Activated naive CD4-positive, alpha-beta T cell treated with anti-CD3 and anti-CD28 coated beads, Interleukin-2, amount 10 ng/mL, durations not matched to agents 7 days and 5 days (primary cell): ENCODE measurements around the gene OCA2.
"Not testable (repeated sequence)": the region's sequence is repeated elsewhere in the genome, so short reads cannot be mapped to it uniquely, and the experiment has no call there.

ENCODE experiments used
- CTCF ChIA-PET: fragments of 350-600 bp; sonication (Branson Sonifier 250); formaldehyde crosslinking; loops from one replicate; lab custom pipeline; 2021; ENCODE audit warnings: antibody characterized with exemption; lab: Charles Lee
- DNase-seq: peaks from one replicate; pipeline ENCODE4 v3.0.0-alpha.2; 2020
- H3K27ac Mint-ChIP-seq: one replicate; pipeline ENCODE4 v1.8.0; 2021; ENCODE audit warnings: mild to moderate bottlenecking, moderate library complexity, mixed read lengths
- H3K27me3 Mint-ChIP-seq: one replicate; pipeline ENCODE4 v1.8.0; 2021; ENCODE audit warnings: mild to moderate bottlenecking, mixed read lengths
- H3K36me3 Mint-ChIP-seq: one replicate; pipeline ENCODE4 v1.8.0; 2021; ENCODE audit warnings: mixed read lengths
- H3K4me1 Mint-ChIP-seq: one replicate; pipeline ENCODE4 v1.8.0; 2021; ENCODE audit warnings: mixed read lengths
- H3K4me3 Mint-ChIP-seq: one replicate; pipeline ENCODE4 v1.8.0; 2021; ENCODE audit warnings: mild to moderate bottlenecking, moderate library complexity, mixed read lengths
- H3K9me3 Mint-ChIP-seq: one replicate; pipeline ENCODE4 v1.8.0; 2021; ENCODE audit warnings: mixed read lengths

The OCA2 gene

DNA sequence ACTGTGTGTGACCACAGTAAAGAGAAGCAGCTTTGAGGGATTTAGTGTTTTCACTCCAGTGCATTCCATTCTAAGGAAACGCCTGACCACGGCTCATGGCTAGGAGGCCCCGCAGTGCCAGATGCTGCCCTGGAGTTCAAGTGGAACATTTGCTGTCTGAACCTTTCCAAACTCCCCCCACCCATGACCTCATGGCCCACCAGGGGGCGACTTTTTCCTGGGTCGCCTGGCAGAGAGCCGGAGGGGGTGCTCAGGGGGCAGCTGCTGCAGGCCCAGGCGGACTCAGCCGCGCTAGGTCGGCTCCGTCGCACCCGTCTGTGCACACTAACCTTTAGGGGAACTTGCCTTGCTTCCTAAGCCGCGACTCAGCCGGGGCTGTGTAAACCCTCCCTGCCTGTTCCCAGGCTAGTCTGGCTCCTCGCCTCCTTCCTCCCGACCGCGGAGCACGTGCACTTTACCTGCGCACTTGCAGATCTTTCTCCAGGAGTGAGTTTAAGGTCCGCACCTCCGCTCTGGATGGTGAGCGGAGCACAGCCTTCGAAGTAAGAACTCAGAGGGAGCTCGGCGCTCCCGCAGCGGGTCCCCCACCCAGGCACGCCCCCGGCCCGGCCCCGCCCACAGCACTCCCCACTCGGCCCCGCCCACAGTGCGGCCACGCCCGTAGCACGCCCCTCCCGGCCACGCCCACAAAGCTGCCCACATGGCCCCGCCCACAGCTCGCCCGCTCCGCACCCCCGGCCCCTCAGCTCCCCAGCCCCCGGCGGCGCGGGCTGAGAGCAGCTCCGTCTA, at the start of gene OCA2:
Gene OCA2 (minus strand): TSS at position 550 of the 789 bp plus-strand sequence. CDS start 17,441 bp downstream, outside the sequence.
- CTCF ChIA-PET = interaction anchor here (1.5 kb wide), 1 partner anchor 25 kb away, joined by 3 read pairs; no protein-coding TSS in a partner anchor
- peak; percentile 66 for DNase-seq

DNA sequence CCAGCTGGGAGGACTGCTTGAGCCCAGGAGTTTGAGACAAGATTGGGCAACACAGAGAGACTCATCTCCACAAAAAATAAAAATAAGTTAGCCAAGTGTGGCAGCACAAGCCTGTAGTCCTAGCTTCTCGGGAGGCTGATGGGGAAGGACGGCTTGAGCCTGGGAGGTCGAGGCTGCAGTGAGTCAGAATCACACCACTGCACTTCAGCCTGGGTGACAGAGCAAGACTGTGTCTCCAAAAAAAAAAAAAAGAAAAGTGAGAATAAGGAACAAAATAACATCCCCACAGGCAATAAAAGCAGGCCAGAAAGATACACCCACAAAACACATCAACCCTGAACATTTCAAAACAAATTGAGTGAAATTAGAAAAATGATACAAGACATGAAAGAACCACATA, 48.7 kb upstream of the OCA2 start:
- no peak overlapping the region for H3K27ac Mint-ChIP-seq
- peaks cover 15% of the 10 kb centered on the region for H3K9me3 Mint-ChIP-seq
- H3K4me1 Mint-ChIP-seq = peaks cover 6% of the 10 kb centered on the region
- DNase-seq = no peak
- CTCF ChIA-PET = no interaction called here
- no peak overlapping the region for H3K4me3 Mint-ChIP-seq
- peaks cover 58% of the 10 kb centered on the region for H3K36me3 Mint-ChIP-seq
- no peaks in the 10 kb centered on the region for H3K27me3 Mint-ChIP-seq

More for the DNA sequence above, at the start of gene OCA2:
- Mint-ChIP-seq H3K27me3 (peaks cover 95% of the 10 kb centered on the region), H3K9me3 (no peaks in the 10 kb centered on the region), H3K4me3 (no peak within 1 kb of the TSS), H3K4me1 (peaks cover 28% of the 10 kb centered on the region), H3K36me3 (peaks cover 1% of the 10 kb centered on the region), H3K27ac (no peak within 1 kb of the TSS)

DNA sequence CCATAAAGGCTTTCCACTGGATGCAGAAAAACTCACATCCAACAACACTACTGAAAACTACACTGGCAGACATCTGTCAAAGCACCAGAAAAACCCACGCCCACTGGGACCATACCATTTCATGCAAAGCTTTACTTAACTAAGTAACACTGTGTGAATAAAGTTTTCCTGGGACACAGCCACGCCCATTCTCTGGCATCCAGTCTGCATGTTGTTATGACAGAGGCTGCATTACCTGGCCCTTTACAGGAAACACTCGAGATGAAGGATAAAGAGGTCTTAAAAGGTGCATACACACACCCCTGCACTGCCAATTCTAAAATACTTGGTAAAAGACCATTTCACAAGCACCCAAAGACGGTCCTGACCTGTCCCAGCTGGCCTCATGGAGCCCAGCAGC, 46.3 kb upstream of the OCA2 start:
- H3K36me3 Mint-ChIP-seq = peaks cover 52% of the 10 kb centered on the region
- CTCF ChIA-PET = not testable (repeated sequence)

DNA sequence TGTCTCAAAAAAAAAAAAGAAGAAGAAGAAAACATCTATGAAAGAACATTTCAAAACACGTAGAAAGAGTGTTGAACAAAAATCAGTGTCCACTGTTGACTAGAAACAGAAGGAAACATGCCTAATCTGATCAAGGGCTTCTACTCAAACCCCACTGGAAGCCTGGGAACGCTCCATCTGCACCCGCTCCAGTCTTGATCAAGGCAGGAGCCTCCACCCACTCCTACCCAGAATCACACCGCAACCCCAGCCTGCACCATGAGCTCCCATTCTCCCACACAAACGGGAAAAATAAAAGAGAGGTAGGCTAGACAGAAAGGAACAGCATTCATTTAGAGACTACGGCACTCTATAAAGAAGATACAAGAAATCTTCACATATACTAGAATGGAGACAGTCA, 40.9 kb upstream of the OCA2 start:
- H3K27ac Mint-ChIP-seq = no peak overlapping the region
- H3K36me3 Mint-ChIP-seq = peaks cover 60% of the 10 kb centered on the region
- DNase-seq = no peak
- no peak overlapping the region for H3K4me3 Mint-ChIP-seq
- no peaks in the 10 kb centered on the region for H3K27me3 Mint-ChIP-seq
- H3K4me1 Mint-ChIP-seq = peaks cover 34% of the 10 kb centered on the region
- CTCF ChIA-PET = no interaction called here
- no peaks in the 10 kb centered on the region for H3K9me3 Mint-ChIP-seq

More for the DNA sequence above, 46.3 kb upstream of the OCA2 start:
- H3K27me3 Mint-ChIP-seq, H3K4me3 Mint-ChIP-seq, H3K27ac Mint-ChIP-seq, H3K4me1 Mint-ChIP-seq, DNase-seq: not testable (repeated sequence)
- H3K9me3 Mint-ChIP-seq = peaks cover 15% of the 10 kb centered on the region

DNA sequence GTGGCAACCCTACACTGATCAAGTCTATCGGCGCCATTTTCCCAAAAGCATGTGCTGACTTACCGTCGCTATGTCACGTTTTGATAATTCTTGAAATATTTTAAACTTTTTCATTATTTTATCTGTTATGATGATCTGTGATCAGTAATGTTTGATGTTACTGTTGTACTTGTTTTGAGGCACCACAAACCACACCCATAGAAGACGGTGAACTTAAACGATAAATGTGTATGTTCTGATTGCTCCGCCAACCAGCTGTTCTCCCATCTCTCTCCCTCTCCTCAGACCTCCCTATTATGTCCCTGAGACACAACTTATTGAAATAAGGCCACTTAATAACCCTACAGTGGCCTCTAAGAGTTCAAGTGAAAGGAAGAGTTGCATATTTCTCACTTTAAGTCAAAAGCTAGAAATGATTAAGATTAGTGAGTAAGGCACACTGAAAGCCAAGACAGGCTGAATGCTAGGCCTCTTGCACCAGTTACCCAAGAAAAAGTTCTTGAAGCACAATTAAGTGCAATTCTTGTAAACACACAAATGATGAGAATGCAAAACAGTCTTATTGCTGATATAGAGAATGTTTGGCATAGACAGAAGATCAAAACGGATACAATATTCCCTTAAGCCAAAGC, 38.4 kb upstream of the OCA2 start:
- not testable (repeated sequence) for H3K9me3 Mint-ChIP-seq, DNase-seq, H3K27me3 Mint-ChIP-seq, H3K4me3 Mint-ChIP-seq
- Mint-ChIP-seq H3K4me1 (peaks cover 53% of the 10 kb centered on the region), H3K27ac (peak overlapping the region; percentile 67), H3K36me3 (peaks cover 63% of the 10 kb centered on the region)
- CTCF ChIA-PET = interaction anchor here (1.4 kb wide), 1 partner anchor 12 kb away, joined by 4 read pairs; no protein-coding TSS in a partner anchor

DNA sequence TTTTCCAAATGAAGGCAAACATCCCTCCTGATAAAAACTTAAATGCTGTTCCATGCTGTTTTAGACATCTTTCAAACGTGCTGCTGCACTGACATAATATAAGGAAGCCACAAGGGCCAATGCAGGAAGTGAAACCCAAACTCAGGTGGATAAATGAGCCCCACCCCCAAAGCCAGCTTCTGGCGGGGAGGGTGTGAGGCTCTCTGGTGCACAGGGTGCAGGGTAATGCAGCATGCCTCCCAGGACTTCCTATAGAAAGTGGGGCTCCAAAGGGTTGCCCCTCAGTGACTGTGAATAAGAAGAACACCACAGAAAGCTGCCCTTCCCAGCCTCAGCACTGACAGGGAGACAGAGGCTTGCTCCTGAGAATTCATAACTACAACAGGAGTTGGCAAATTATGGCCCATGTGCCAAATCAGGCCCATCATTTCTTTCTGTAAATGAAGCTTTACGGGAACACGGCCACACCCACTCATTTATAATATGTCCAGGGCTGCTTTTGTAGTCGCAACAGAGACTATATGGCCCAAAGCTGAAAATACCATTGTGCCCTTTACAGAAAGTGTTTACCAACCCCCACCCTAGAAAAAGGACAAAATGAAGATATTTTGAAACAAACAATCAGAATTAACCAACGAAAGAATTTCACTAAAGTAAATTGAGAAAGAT, 37.3 kb upstream of the OCA2 start:
- Mint-ChIP-seq H3K36me3 (peaks cover 57% of the 10 kb centered on the region), H3K27ac (peak overlapping the region; percentile 81), H3K4me1 (peaks cover 53% of the 10 kb centered on the region)
- H3K27me3 Mint-ChIP-seq, H3K4me3 Mint-ChIP-seq, H3K9me3 Mint-ChIP-seq: not testable (repeated sequence)
- CTCF ChIA-PET = interaction anchor here (0.6 to 1.0 kb wide), 2 partner anchors 10 to 812 kb away, joined by 3 read pairs; no protein-coding TSS in a partner anchor
- DNase-seq = peak; percentile 62

DNA sequence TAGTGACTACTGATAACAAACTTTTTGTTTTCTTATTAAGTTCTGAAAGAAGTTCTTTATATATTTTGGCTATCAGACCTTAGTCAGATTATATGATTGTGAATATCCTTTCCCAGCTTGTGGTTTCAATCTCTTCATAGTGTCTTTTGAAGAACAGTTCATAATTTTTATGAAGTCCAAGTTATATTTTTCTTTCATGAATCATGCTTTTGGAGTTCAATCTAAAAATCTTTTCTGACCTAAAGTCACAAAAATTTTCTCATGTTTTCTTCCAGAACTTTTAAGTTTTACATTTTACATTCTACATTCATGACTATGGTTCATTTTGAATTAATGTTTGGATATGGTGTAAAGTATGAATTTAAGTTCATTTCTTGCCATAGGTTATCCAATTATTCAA, 34.2 kb upstream of the OCA2 start:
- Mint-ChIP-seq H3K4me3 (no peak overlapping the region), H3K9me3 (no peaks in the 10 kb centered on the region), H3K36me3 (peaks cover 44% of the 10 kb centered on the region), H3K4me1 (peaks cover 50% of the 10 kb centered on the region), H3K27me3 (no peaks in the 10 kb centered on the region), H3K27ac (no peak overlapping the region)
- CTCF ChIA-PET = no interaction called here
- DNase-seq = no peak

DNA sequence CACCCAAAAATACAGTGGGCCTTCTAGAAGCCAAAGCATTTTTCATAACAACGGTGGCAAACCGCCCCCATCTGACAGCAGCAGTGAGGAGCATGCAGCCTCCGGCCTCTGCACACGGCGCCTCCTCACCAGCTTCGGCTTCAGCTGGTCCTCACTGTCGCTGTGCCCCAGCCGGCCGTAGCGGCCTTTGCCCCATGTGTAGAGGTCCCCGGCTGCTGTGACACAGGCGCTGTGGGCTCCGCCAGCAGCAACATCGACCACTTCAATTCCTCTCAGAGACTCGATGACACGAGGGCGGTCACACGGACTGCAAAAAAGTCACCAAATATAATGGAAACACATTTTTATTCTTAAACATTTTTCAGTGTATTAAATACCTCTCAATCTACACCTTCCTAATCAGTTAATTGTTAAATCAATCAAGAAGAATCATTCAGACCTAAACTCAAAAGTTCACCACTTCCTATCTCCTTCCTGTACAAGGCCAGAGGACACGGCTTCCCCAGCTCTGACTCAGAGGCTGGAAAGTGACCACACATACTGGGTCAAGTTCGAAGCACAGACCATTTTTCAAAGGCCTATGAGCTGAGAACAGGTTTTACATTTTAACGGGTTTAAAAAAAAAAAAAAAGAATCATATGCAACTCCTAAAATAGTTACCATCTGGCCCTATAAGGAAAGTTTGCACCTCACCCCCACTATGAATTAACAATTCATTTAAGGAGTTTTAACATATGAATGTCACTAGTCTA, 33.6 kb upstream of the OCA2 start:
- peaks cover 45% of the 10 kb centered on the region for H3K4me1 Mint-ChIP-seq
- no peaks in the 10 kb centered on the region for H3K27me3 Mint-ChIP-seq
- H3K9me3 Mint-ChIP-seq = no peaks in the 10 kb centered on the region
- peaks cover 43% of the 10 kb centered on the region for H3K36me3 Mint-ChIP-seq
- DNase-seq = no peak
- H3K27ac Mint-ChIP-seq = no peak overlapping the region
- no peak overlapping the region for H3K4me3 Mint-ChIP-seq
- CTCF ChIA-PET = no interaction called here

DNA sequence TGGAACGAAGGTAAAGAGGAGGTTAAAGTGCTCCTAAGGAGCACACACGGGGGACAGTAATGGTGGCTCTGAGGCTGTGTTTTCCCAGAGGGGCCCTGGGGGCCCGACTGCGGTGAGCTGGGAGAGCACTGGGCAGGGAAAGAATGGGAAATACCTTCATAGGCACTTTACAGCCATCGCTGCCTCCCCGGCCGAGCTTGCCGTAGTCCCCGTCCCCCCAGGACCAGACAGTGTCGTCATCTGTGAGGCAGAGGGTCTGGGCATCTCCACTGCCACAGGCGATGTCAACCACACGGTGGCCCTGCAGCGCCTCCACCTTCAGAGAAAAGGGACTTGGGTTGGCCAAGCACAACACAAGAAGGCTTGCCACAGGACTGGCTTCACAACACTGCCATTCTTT, 32.8 kb upstream of the OCA2 start:
- Mint-ChIP-seq H3K27me3 (no peaks in the 10 kb centered on the region), H3K4me3 (no peak overlapping the region), H3K36me3 (peaks cover 37% of the 10 kb centered on the region), H3K4me1 (peaks cover 38% of the 10 kb centered on the region), H3K27ac (no peak overlapping the region), H3K9me3 (no peaks in the 10 kb centered on the region)
- CTCF ChIA-PET = no interaction called here
- DNase-seq = no peak

DNA sequence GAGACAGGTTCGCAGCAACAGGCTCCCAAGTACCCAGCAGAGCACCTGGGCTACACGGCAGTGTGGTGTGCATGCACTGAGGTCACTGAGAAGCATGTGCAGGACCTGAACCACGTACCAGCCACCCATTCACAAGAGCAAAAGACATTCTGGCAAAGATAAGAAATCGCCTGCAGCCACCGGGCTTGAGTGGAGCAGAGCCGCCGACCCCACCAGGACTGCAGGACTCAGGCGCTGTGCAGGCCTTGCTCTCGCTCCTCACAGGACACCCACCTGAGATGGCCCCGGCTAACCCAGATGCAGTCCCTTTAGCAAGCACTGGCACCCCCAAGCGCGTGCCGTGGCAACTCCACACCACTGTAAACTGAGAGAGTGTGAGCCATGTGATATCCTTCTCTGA, 32.3 kb upstream of the OCA2 start:
- H3K4me1 Mint-ChIP-seq = peaks cover 32% of the 10 kb centered on the region

DNA sequence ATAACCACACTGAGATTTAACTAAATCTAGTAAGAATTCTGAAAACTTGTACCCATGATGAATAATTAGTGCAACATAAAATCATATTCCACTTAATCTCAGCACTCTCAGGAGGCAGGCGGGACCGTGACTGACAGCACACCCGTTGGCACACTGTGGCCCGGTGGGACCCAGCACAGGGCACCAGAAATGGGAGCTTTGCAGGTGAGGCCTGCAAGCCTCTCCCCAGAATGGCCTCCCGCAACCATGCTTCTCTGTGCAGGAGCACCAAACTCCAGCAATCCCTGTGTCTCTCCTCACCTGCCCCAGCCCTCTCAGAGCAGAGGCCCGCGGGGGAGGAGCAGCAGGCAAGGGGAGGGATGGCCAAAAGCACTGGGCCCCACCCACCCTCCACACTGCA, 31.5 kb upstream of the OCA2 start:
- no peak overlapping the region for H3K27ac Mint-ChIP-seq
- no peaks in the 10 kb centered on the region for H3K9me3 Mint-ChIP-seq
- H3K27me3 Mint-ChIP-seq = no peaks in the 10 kb centered on the region
- CTCF ChIA-PET = no interaction called here
- H3K4me1 Mint-ChIP-seq = peaks cover 25% of the 10 kb centered on the region
- H3K4me3 Mint-ChIP-seq = no peak overlapping the region
- peaks cover 31% of the 10 kb centered on the region for H3K36me3 Mint-ChIP-seq
- DNase-seq = no peak

More for the DNA sequence above, 32.3 kb upstream of the OCA2 start:
- no peak for DNase-seq
- Mint-ChIP-seq H3K27ac (peak overlapping the region; percentile 14), H3K4me3 (no peak overlapping the region), H3K9me3 (no peaks in the 10 kb centered on the region), H3K36me3 (peaks cover 31% of the 10 kb centered on the region), H3K27me3 (no peaks in the 10 kb centered on the region)
- CTCF ChIA-PET = no interaction called here

DNA sequence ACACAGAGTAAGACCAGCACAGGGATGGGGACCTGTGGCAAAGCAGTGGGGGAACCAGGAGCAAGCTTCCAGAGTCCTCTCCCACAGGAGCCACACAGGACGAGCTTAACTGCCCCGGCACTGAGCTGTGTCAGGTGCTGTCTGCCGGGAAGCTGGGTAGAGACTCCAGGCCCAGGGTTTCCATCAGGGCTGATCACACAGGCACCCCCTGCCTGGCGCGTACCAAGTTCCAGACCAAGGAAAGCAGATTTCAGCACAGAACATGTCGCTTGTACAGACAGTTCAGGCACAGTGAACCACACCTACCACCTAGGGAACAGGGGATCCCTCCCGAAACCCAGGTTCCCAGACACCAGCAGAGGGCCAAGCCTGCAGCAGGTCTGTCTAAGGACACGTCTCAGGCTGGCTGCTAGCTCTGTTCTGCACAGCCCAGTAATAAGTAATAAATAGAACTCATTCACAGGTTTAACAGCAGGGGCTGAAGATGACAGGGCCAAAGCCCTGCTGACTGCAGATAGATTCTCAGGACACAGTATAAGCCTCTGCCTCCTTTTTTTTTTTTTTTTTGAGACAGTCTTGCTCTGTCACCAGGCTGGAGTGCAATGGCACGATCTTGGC, 30.2 kb upstream of the OCA2 start:
- peaks cover 20% of the 10 kb centered on the region for H3K36me3 Mint-ChIP-seq
- no peaks in the 10 kb centered on the region for H3K27me3 Mint-ChIP-seq
- no peak overlapping the region for H3K4me3 Mint-ChIP-seq
- H3K4me1 Mint-ChIP-seq = peaks cover 15% of the 10 kb centered on the region
- H3K27ac Mint-ChIP-seq = no peak overlapping the region
- no peaks in the 10 kb centered on the region for H3K9me3 Mint-ChIP-seq
- DNase-seq = peak; percentile 19
- CTCF ChIA-PET = no interaction called here

DNA sequence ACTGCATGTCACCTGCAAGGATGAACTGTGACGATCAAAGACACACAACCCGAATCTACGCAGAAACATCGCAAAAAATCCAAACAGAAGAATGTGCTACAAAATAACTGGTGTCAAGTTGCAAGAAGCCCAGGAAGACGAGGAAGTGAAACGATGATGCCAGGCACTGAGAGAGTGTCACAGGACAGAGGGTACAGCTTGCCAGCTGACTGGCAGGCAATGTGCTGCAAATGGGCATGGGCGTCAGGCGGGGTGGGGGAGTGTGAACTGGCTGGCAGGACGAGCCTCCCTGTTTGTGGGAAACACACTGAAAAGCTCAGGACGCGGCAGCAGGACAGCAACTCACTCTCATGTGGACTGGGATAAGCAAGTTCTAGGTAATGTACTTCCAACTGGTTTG, 28.9 kb upstream of the OCA2 start:
- no peaks in the 10 kb centered on the region for H3K9me3 Mint-ChIP-seq
- peaks cover 18% of the 10 kb centered on the region for H3K36me3 Mint-ChIP-seq
- no peak overlapping the region for H3K27ac Mint-ChIP-seq
- H3K27me3 Mint-ChIP-seq = no peaks in the 10 kb centered on the region
- H3K4me1 Mint-ChIP-seq = peaks cover 4% of the 10 kb centered on the region
- no peak overlapping the region for H3K4me3 Mint-ChIP-seq
- CTCF ChIA-PET = no interaction called here
- DNase-seq = peak; percentile 6
